H1 (cell line): ENCODE data around the gene EFNA3. TPM values are rescaled to one million over a fixed set of nuclear protein-coding genes. Genes with fewer than 3 reads are reported as not detected.

Source experiments
- CTCF ChIA-PET: fragments of 300-600 bp; sonication (Branson Sonifier 250); formaldehyde crosslinking; loops from one replicate; lab custom pipeline; 2021; ENCODE audit not compliant: partially characterized antibody; lab: Charles Lee
- POLR2A ChIA-PET: fragments of 300-600 bp; sonication (Branson Sonifier 250); formaldehyde crosslinking; loops from one replicate; lab custom pipeline; 2021; ENCODE audit warnings: inconsistent platforms; ENCODE audit not compliant: partially characterized antibody; lab: Charles Lee
- DNase-seq, 2 experiments: peaks; one replicate each; pipeline versions ENCODE4 v3.0.0 to v3.0.0-alpha.2; 2010 to 2022; ENCODE audit warnings: low spot score in 2 of 2, low read depth in 1 of 2, mixed read lengths in 1 of 2
- FAIRE-seq: peaks from 2 replicates; lab custom pipeline; 2011; peaks lifted over from hg19 to GRCh38; lab: Jason Lieb, UNC
- H2AFZ ChIP-seq: 2 replicates; pipeline ENCODE4 v1.8.1; 2012; ENCODE audit warnings: low read length, inconsistent platforms
- H2AK5ac ChIP-seq: 2 replicates; pipeline ENCODE4 v1.6.1; 2013; ENCODE audit warnings: low read depth, low read length
- H2BK120ac ChIP-seq: replicated peaks from 2 replicates; pipeline ENCODE3; 2013; ENCODE audit warnings: low read depth, low read length, inconsistent platforms
- H2BK12ac ChIP-seq: 2 replicates; pipeline ENCODE4 v1.6.1; 2013; ENCODE audit warnings: low read depth, low read length
- H2BK15ac ChIP-seq: 2 replicates; pipeline ENCODE4 v1.6.1; 2013; ENCODE audit warnings: low read length
- H2BK20ac ChIP-seq: 2 replicates; pipeline ENCODE4 v1.6.1; 2013; ENCODE audit warnings: low read length
- H2BK5ac ChIP-seq: 2 replicates; pipeline ENCODE4 v1.6.1; 2013; ENCODE audit warnings: low read depth, low read length
- H3K14ac ChIP-seq: 2 replicates; pipeline ENCODE4 v1.6.1; 2013; ENCODE audit warnings: inconsistent platforms; ENCODE audit not compliant: insufficient read length
- H3K18ac ChIP-seq: 2 replicates; pipeline ENCODE4 v1.6.1; 2013; ENCODE audit warnings: low read length; ENCODE audit errors: extremely low read depth
- H3K23ac ChIP-seq: 2 replicates; pipeline ENCODE4 v1.6.1; 2013; ENCODE audit warnings: inconsistent platforms; ENCODE audit not compliant: insufficient read length
- H3K23me2 ChIP-seq: 2 replicates; pipeline ENCODE4 v1.6.1; 2013; ENCODE audit warnings: low read depth, low read length
- H3K27ac ChIP-seq: 2 replicates; pipeline ENCODE4 v1.6.1; 2011; ENCODE audit warnings: low read depth, low read length, inconsistent platforms
- H3K27me3 ChIP-seq, 4 experiments: replicated peaks in 1 of 4; 1 replicate in 1 of 4; 2 replicates in 3 of 4; pipeline versions ENCODE4 v1.6.1 to v1.8.1; 2011 to 2013; ENCODE audit warnings: low read length in 3 of 4, mild to moderate bottlenecking in 3 of 4, inconsistent platforms in 2 of 4, mixed read lengths in 2 of 4, moderate library complexity in 1 of 4; ENCODE audit not compliant: control insufficient read depth in 3 of 4, insufficient read depth in 3 of 4; ENCODE audit errors: extremely low read depth in 1 of 4
- H3K36me3 ChIP-seq, 4 experiments: 2 replicates each; pipeline versions ENCODE4 v1.6.1 to v1.8.1; 2011 to 2013; ENCODE audit warnings: mild to moderate bottlenecking in 4 of 4, low read length in 3 of 4, moderate library complexity in 2 of 4, control low read depth in 1 of 4, inconsistent platforms in 1 of 4; ENCODE audit not compliant: insufficient read depth in 4 of 4, control insufficient read depth in 2 of 4
- H3K4ac ChIP-seq: replicated peaks from 2 replicates; pipeline ENCODE3; 2013; ENCODE audit warnings: low read length, low read depth, mixed read lengths, inconsistent platforms; ENCODE audit not compliant: insufficient read length
- H3K4me1 ChIP-seq, 4 experiments: replicated peaks in 1 of 4; 1 replicate in 1 of 4; 2 replicates in 3 of 4; pipeline versions ENCODE4 v1.6.1 to v1.8.1; 2011 to 2013; ENCODE audit warnings: low read length in 3 of 4, inconsistent platforms in 2 of 4, mixed read lengths in 1 of 4; ENCODE audit not compliant: insufficient read depth in 4 of 4, control insufficient read depth in 3 of 4
- H3K4me2 ChIP-seq, 2 experiments: 2 replicates each; pipeline versions ENCODE4 v1.6.1 to v1.8.1; 2011 to 2013; ENCODE audit warnings: low read depth in 2 of 2, low read length in 2 of 2, control low read depth in 1 of 2, inconsistent platforms in 1 of 2, mild to moderate bottlenecking in 1 of 2; ENCODE audit not compliant: insufficient read depth in 1 of 2
- H3K4me3 ChIP-seq, 4 experiments: fragments of 200-600, 300-600 bp in 1 of 4; sonication (generic), shearing (Covaris generic), sonication (Bioruptor Twin) in 1 of 4; 2 replicates each; pipeline versions ENCODE4 v1.5.1 to v1.8.1; 2011 to 2016; ENCODE audit warnings: low read length in 4 of 4, low read depth in 3 of 4, control low read depth in 2 of 4, inconsistent platforms in 2 of 4, mild to moderate bottlenecking in 2 of 4, mixed read lengths in 1 of 4, moderate library complexity in 1 of 4; ENCODE audit not compliant: insufficient read depth in 2 of 4; ENCODE audit errors: extremely low read depth in 1 of 4
- H3K56ac ChIP-seq: replicated peaks from 2 replicates; pipeline ENCODE3; 2013; ENCODE audit warnings: low read depth, mild to moderate bottlenecking, mixed read lengths, low read length, inconsistent platforms; ENCODE audit not compliant: insufficient read length
- H3K79me1 ChIP-seq: 2 replicates; pipeline ENCODE4 v1.6.1; 2013; ENCODE audit warnings: low read depth, low read length, control low read depth
- H3K79me2 ChIP-seq, 2 experiments: 2 replicates each; pipeline versions ENCODE4 v1.6.1 to v1.8.1; 2012 to 2013; ENCODE audit warnings: low read length in 2 of 2, mild to moderate bottlenecking in 2 of 2, inconsistent platforms in 1 of 2; ENCODE audit not compliant: insufficient read depth in 2 of 2, control insufficient read depth in 1 of 2
- H3K9ac ChIP-seq, 4 experiments: replicated peaks in 1 of 4; 1 replicate in 1 of 4; 2 replicates in 3 of 4; pipeline versions ENCODE4 v1.6.1 to v1.8.1; 2011 to 2013; ENCODE audit warnings: low read depth in 3 of 4, low read length in 3 of 4, control low read depth in 2 of 4, mild to moderate bottlenecking in 2 of 4, moderate library complexity in 2 of 4, inconsistent platforms in 1 of 4; ENCODE audit errors: extremely low read depth in 1 of 4
- H3K9me3 ChIP-seq, 2 experiments: 2 replicates each; pipeline versions ENCODE4 v1.6.1 to v1.8.1; 2012 to 2013; ENCODE audit warnings: mild to moderate bottlenecking in 2 of 2, moderate library complexity in 2 of 2, control low read depth in 1 of 2, inconsistent platforms in 1 of 2, low read depth in 1 of 2, low read length in 1 of 2, mixed read lengths in 1 of 2; ENCODE audit not compliant: insufficient read depth in 2 of 2
- H4K20me1 ChIP-seq, 2 experiments: replicated peaks in 1 of 2; 2 replicates each; pipeline versions ENCODE3 to v1.8.1; 2011 to 2013; ENCODE audit warnings: inconsistent platforms in 2 of 2, low read length in 2 of 2, mild to moderate bottlenecking in 1 of 2; ENCODE audit not compliant: insufficient read depth in 2 of 2, control insufficient read depth in 1 of 2
- H4K5ac ChIP-seq: 2 replicates; pipeline ENCODE4 v1.6.1; 2013; ENCODE audit warnings: low read length, low read depth, mixed read lengths, inconsistent platforms; ENCODE audit not compliant: insufficient read length
- H4K8ac ChIP-seq: 2 replicates; pipeline ENCODE4 v1.8.0; 2013; ENCODE audit warnings: mild to moderate bottlenecking, moderate library complexity, low read length, inconsistent platforms; ENCODE audit not compliant: insufficient read depth; ENCODE audit errors: extremely low read depth
- H4K91ac ChIP-seq: replicated peaks from 2 replicates; pipeline ENCODE3; 2013; ENCODE audit warnings: low read length, mixed read lengths, inconsistent platforms; ENCODE audit not compliant: insufficient read length
- CBX5 ChIP-seq: fragments of 300-800, 300-1000 bp; sonication (generic); IDR thresholded peaks from 2 replicates; pipeline ENCODE4 v1.7.1; 2016; ENCODE audit warnings: antibody characterized with exemption, low read length, low read depth
- CTBP2 ChIP-seq: IDR thresholded peaks from 2 replicates; pipeline ENCODE4 v1.7.0; 2011; ENCODE audit warnings: borderline replicate concordance, mild to moderate bottlenecking, moderate library complexity, mixed read lengths, low read length; ENCODE audit not compliant: insufficient read depth, insufficient read length
- EZH2 ChIP-seq: fragments of 200-600 bp; sonication (generic); IDR thresholded peaks from 2 replicates; pipeline ENCODE4 v1.7.1; 2012; ENCODE audit warnings: low read depth, mild to moderate bottlenecking, moderate library complexity, low read length, inconsistent platforms; ENCODE audit not compliant: severe bottlenecking
- FOSL1 ChIP-seq: IDR thresholded peaks from 2 replicates; pipeline ENCODE4 v1.6.1; 2011; ENCODE audit warnings: mild to moderate bottlenecking, low read depth, low read length, moderate library complexity; ENCODE audit not compliant: insufficient read depth
- GABPA ChIP-seq: IDR thresholded peaks from 2 replicates; pipeline ENCODE4 v1.6.1; 2011; ENCODE audit warnings: mild to moderate bottlenecking, low read length, moderate library complexity, borderline replicate concordance; ENCODE audit not compliant: insufficient read depth
- KDM4A ChIP-seq: IDR thresholded peaks from one replicate; pipeline ENCODE4 v1.7.1; 2012; ENCODE audit warnings: low read depth, mild to moderate bottlenecking, moderate library complexity, low read length, inconsistent platforms; ENCODE audit not compliant: severe bottlenecking
- POLR2A ChIP-seq, 2 experiments: IDR thresholded peaks; 1 replicate in 1 of 2; 2 replicates in 1 of 2; pipeline ENCODE4 v1.6.1; 2011; ENCODE audit warnings: low read depth in 2 of 2, low read length in 2 of 2, mild to moderate bottlenecking in 2 of 2; ENCODE audit errors: control extremely low read depth in 1 of 2
- SIX5 ChIP-seq: IDR thresholded peaks from 2 replicates; pipeline ENCODE4 v1.6.1; 2011; ENCODE audit warnings: mild to moderate bottlenecking, low read depth, low read length
- SP1 ChIP-seq: IDR thresholded peaks from 2 replicates; pipeline ENCODE4 v1.6.1; 2011; ENCODE audit warnings: low read depth, low read length
- TAF7 ChIP-seq: optimal IDR thresholded peaks from 2 replicates; pipeline ENCODE3; 2011; ENCODE audit warnings: low read depth, mild to moderate bottlenecking, inconsistent platforms, low read length, moderate library complexity, borderline replicate concordance
- YY1 ChIP-seq: IDR thresholded peaks from 2 replicates; pipeline ENCODE4 v1.6.1; 2011; ENCODE audit warnings: low read depth, mild to moderate bottlenecking, low read length
- WGBS, 2 experiments: shearing (Covaris generic) in 1 of 2; methylation state at CpG; one replicate each; pipeline versions ENCODE4 v1.1.6 to v1.1.7; 2013 to 2015; ENCODE audit warnings: low lambda C conversion rate in 2 of 2, mixed read lengths in 2 of 2, inconsistent platforms in 1 of 2, low coverage in 1 of 2, missing lambda C conversion rate in 1 of 2; ENCODE audit not compliant: insufficient replicate concordance in 2 of 2, insufficient coverage in 1 of 2, insufficient read length in 1 of 2; ENCODE audit errors: extremely low coverage in 1 of 2, missing lambda C conversion rate in 1 of 2; 5-methylcytosine and 5-hydroxymethylcytosine counted together
- polyA plus RNA-seq, 7 experiments: library from polyadenylated mRNA; depleted of rRNA in 3 of 7; stranded (reverse) in 5 of 7; unstranded in 2 of 7; fragments of >200 nt in 5 of 7; fragments of 200-250 nt in 2 of 7; gene quantifications; 1 replicate in 5 of 7; 2 replicates in 1 of 7; 4 replicates in 1 of 7; pipeline versions ENCODE4 v1.2.1 to v1.2.3, GENCODE V29; 2011 to 2013; ENCODE audit warnings: missing spikeins in 2 of 7, mixed read lengths in 2 of 7
- total RNA-seq: library from RNA; stranded (reverse); fragmentation: NEBNext Ultra II Directional; extraction: Animal tissue kit (Norgen Biotek cat#: 25700); gene quantifications from 2 replicates; pipeline ENCODE4 v1.2.1, GENCODE V29; 2021
- TF ChIP-seq, protein P1 (sequence below): IDR thresholded peaks from 2 replicates; pipeline ENCODE4 v1.6.1; 2012; ENCODE audit warnings: inconsistent platforms

Gene EFNA3
- total and polyA plus RNA-seq, 2 of the 8 experiments (the other 6 are each of a cell fraction or from before 2014, with no cell fraction given), result 10.8 to 13.8 TPM

DNA sequence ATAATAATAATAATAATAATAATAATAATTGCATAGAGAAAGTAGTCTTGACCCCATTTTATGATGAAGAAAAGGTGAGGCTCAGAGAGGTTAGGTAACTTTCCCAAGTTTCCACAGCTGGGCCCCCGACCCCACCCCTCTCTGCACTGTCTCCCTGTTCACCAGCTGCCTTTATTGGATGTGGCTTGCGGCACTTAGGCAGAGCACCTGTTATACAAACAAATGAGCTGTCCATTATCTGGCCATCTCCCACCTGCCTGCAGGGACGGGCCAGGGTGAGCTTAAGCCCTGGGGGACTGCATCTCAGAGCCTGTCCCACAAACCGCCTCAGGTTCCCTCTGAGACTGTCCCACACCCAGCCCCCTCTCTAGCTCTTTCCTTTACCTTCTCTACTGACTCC lies 39.0 kb downstream of the EFNA3 start:
- no peak overlapping the region for H2BK12ac ChIP-seq
- no peaks in the 10 kb centered on the region for H3K4me1 ChIP-seq
- no peak overlapping the region for H4K8ac ChIP-seq
- no peak overlapping the region for H2BK15ac ChIP-seq
- no peaks in the 10 kb centered on the region for H4K20me1 ChIP-seq
- no peak overlapping the region for H3K9ac ChIP-seq
- H2BK120ac ChIP-seq, result no peak overlapping the region
- no peak overlapping the region for H3K27ac ChIP-seq
- H2AK5ac ChIP-seq, result no peak overlapping the region
- H3K14ac ChIP-seq, result no peak overlapping the region
- no peak overlapping the region for H3K4ac ChIP-seq
- H3K23me2 ChIP-seq, result no peaks in the 10 kb centered on the region
- no peak overlapping the region for H3K18ac ChIP-seq
- no peak overlapping the region for H4K91ac ChIP-seq
- H3K79me1 ChIP-seq, result no peaks in the 10 kb centered on the region
- FAIRE-seq (no peak), DNase-seq (no peak)
- no peak overlapping the region for H3K4me3 ChIP-seq
- H4K5ac ChIP-seq, result no peak overlapping the region
- H3K56ac ChIP-seq, result no peak overlapping the region
- no peaks in the 10 kb centered on the region for H3K9me3 ChIP-seq
- CTCF ChIA-PET, result interaction anchor here (0.6 to 3.9 kb wide), 10 partner anchors 11 to 372 kb away, joined by 3 to 26 read pairs (median 3); partner anchors contain the start of genes EFNA4 and KRTCAP2
- no peaks in the 10 kb centered on the region for H3K79me2 ChIP-seq
- no peak overlapping the region for H3K4me2 ChIP-seq
- no peak overlapping the region for H2BK20ac ChIP-seq
- H2AFZ ChIP-seq, result no peak overlapping the region
- H3K27me3 ChIP-seq, result peaks cover 0 to 3% (median 0%) of the 10 kb centered on the region in 4 experiments; a peak in 1 of 7 replicates
- 89% methylated on average over 4 of the region's 4 CpGs; no CpG with 5 or more reads in 1 of the 2 experiments for WGBS, 2 experiments
- POLR2A ChIA-PET, result interaction anchor here (0.7 to 2.3 kb wide), 3 partner anchors 8 to 68 kb away, joined by 3 to 6 read pairs (median 4); no protein-coding TSS in a partner anchor
- no peak overlapping the region for H2BK5ac ChIP-seq
- H3K36me3 ChIP-seq, result no peaks in the 10 kb centered on the region
- H3K23ac ChIP-seq, result no peak overlapping the region
- TF ChIP-seq CBX5, result no peak
- no peak for TF ChIP-seq KDM4A
- TF ChIP-seq TAF7, result no peak
- TF ChIP-seq, protein P1, sequence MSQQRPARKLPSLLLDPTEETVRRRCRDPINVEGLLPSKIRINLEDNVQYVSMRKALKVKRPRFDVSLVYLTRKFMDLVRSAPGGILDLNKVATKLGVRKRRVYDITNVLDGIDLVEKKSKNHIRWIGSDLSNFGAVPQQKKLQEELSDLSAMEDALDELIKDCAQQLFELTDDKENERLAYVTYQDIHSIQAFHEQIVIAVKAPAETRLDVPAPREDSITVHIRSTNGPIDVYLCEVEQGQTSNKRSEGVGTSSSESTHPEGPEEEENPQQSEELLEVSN, result no peak
- no peak for TF ChIP-seq SIX5
- no peak for TF ChIP-seq SP1
- TF ChIP-seq YY1, result no peak
- TF ChIP-seq POLR2A (IDR thresholded peaks at IDR 0.05; ENCODE audit: control extremely low read depth in 1 of 2, low read depth in 2 of 2, low read length in 2 of 2), result no peak
- no peak for TF ChIP-seq CTBP2
- TF ChIP-seq FOSL1, result no peak
- TF ChIP-seq GABPA, result no peak
- no peak for TF ChIP-seq EZH2
